ENCODE data around the gene CYB5RL.

CYB5RL gene

DNA sequence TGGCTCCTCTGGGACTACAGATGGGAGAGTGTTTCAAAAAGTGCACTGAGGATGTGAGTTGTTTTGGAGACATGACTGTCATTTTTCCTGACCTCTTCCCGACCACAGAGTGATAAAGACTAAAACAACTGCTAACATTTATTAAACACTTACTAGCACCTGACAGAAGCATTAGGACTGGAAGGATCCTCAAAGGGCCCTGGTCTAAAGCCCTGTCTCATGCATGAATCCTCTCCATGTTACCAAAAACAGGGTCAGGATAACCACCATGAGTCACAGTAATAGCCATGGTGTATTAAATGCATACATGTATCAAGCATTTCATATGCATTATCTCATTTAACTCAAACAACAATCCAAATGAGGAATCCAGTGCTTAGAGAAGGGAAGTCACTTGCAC is 11.5 kb downstream of the CYB5RL start:
- no peaks in the 10 kb centered on the region for H3K27me3 ChIP-seq
- no peak for TF ChIP-seq CTCF (IDR thresholded peaks at IDR 0.05; ENCODE audit: low read depth, low read length)

GRCh38 chr1:54186056-54186455 is 13.8 kb downstream of the CYB5RL start:
- Histone ChIP-seq H3K4me3 (ENCODE audit: low read depth, low read length) (no peak overlapping the region), H3K27me3 (no peaks in the 10 kb centered on the region), H3K36me3 (no peaks in the 10 kb centered on the region), H3K9me3 (no peaks in the 10 kb centered on the region), H3K4me1 (no peaks in the 10 kb centered on the region)
- TF ChIP-seq CTCF (IDR thresholded peaks at IDR 0.05; ENCODE audit: low read depth, low read length), result no peak
- DNase-seq, result no peak

More for the DNA sequence above, 11.5 kb downstream of the CYB5RL start:
- Histone ChIP-seq H3K36me3 (no peaks in the 10 kb centered on the region), H3K4me3 (ENCODE audit: low read depth, low read length) (no peak overlapping the region), H3K9me3 (no peaks in the 10 kb centered on the region), H3K4me1 (no peaks in the 10 kb centered on the region)
- DNase-seq, result no peak

DNA sequence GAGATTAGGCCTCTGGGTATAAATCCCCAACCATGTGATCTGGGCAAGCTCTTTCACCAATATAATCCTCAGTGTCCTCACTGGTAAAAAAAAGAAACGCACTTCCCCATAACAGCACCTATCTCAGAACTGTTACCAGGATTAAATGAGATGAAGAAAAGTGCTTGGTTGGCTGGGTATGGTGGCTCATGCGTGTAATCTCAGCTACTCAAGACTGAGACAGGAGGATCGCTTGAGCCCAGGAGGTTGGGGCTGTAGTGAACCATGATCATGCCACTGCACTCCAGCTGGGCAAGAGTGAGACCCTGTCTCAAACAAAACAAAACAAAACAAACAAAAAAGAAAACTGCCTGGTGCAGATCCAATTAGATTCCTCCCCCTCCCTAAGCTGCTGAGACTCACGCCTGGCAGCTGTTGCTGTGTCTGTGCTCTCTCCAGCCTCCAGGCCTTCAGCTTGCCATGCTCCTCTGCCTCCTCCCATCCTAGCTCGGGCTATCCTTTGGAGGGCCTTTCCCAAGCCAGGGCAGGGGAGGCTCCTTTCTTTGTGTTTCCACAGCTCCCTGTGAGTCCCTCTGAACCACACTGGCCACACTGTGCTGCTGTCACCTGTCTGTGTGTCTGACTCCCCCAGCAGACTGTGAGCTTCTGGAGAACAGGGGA is 19.0 kb downstream of the CYB5RL start:
- Histone ChIP-seq H3K4me1 (no peaks in the 10 kb centered on the region), H3K36me3 (no peaks in the 10 kb centered on the region), H3K4me3 (ENCODE audit: low read depth, low read length) (no peak overlapping the region), H3K9me3 (no peaks in the 10 kb centered on the region), H3K27me3 (no peaks in the 10 kb centered on the region)
- no peak for DNase-seq
- TF ChIP-seq CTCF (IDR thresholded peaks at IDR 0.05; ENCODE audit: low read depth, low read length), result no peak

DNA sequence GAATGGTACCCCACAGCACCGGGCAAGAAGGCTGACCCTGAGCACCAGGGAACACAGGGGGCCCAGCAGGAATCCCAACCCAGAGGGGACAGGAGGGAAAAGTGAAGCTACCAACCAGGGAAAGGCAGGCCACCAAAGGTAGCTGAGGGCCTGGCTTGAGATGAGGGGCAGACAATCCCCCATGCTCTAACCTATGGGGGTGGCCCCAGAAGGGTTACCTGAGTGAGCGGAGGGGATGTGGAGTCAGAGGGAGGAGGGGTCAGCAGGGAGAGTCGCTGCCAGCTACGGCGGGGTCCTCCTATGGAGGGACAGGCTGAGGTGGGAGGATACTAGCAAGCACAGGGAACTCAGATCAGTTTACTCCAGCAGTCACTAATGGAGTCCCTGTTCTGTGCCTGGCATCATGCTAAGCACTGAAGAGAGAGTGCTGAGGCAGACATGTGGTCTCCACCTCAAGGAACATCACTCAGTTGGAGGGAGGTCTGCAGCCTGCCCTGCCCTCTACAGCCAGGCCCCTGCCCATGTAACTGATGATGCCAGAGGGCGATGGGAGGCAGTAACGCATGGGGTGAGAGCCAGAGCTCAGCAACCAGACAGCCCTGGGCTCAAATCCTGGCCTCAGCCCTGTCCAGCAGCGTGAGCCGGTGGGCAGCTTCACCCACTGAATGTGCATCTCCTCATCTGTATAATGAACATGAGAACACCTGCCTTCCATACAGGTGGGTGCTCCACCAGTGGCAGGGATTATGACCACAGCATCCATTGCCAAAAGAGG is 21.3 kb downstream of the CYB5RL start:
- no peaks in the 10 kb centered on the region for H3K4me1 ChIP-seq
- H3K4me3 ChIP-seq (ENCODE audit: low read depth, low read length), result no peak overlapping the region
- no peaks in the 10 kb centered on the region for H3K27me3 ChIP-seq
- no peaks in the 10 kb centered on the region for H3K9me3 ChIP-seq
- DNase-seq, result no peak
- no peak for TF ChIP-seq CTCF (IDR thresholded peaks at IDR 0.05; ENCODE audit: low read depth, low read length)
- no peaks in the 10 kb centered on the region for H3K36me3 ChIP-seq

DNA sequence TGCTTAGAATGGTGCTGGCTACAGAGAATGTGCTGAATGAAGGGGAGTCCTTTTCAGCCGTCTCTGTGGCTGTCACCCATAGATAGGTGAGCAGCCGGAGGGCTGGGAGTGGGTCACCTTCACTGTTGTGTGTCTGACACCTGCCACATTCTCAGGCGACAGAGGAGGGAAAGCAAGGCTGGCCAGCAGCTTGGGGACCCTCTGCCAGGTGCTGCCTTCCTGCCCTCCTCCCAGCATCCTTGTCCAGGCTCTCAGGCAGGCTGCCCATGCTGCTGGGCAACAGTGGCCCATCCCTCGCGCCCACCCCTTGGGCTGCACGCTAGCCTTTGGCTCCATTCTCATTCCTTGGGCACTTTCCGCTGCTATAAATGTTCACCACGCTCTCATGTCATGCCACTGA is 22.1 kb downstream of the CYB5RL start:
- Histone ChIP-seq H3K4me1 (no peaks in the 10 kb centered on the region), H3K36me3 (no peaks in the 10 kb centered on the region), H3K9me3 (no peaks in the 10 kb centered on the region), H3K27me3 (no peaks in the 10 kb centered on the region), H3K4me3 (ENCODE audit: low read depth, low read length) (no peak overlapping the region)
- TF ChIP-seq CTCF (IDR thresholded peaks at IDR 0.05; ENCODE audit: low read depth, low read length), result no peak
- no peak for DNase-seq

Measured in BE2C (cell line).